Measurements from ENCODE around the gene VIPR2.

VIPR2 gene

GRCh38 chr7:159039716-159040115 lies 105.0 kb downstream of the VIPR2 start:
- Histone ChIP-seq H3K9me2 (replicated peaks; ENCODE audit: control insufficient read depth, low read length) (no peaks in the 10 kb centered on the region), H3K79me2 (ENCODE audit: control insufficient read depth, low read length) (no peaks in the 10 kb centered on the region), H3K36me3 (ENCODE audit: control insufficient read depth, low read length) (no peaks in the 10 kb centered on the region), H3F3A (ENCODE audit: control insufficient read depth, insufficient read depth) (no peaks in the 10 kb centered on the region), H4K20me1 (ENCODE audit: control insufficient read depth, insufficient read depth, low read depth, low read length) (no peaks in the 10 kb centered on the region), H3K4me2 (ENCODE audit: low read length) (no peak overlapping the region), H3K27ac (ENCODE audit: low read depth, low read length) (no peak overlapping the region), H3K27me3 (ENCODE audit: control insufficient read depth, low read length) (no peaks in the 10 kb centered on the region), H3K9me3 (ENCODE audit: control insufficient read depth, insufficient read depth, low read length) (no peaks in the 10 kb centered on the region), H3K4me3 (ENCODE audit: low read length) (no peak overlapping the region), H3K4me1 (ENCODE audit: control insufficient read depth, low read length) (no peaks in the 10 kb centered on the region)
- TF ChIP-seq EZH2phosphoT487 (IDR thresholded peaks at IDR 0.05; ENCODE audit: borderline replicate concordance, low read length) = no peak

- Histone ChIP-seq H3K4me1 (ENCODE audit: control insufficient read depth, low read length) (no peaks in the 10 kb centered on the region), H3K27me3 (ENCODE audit: control insufficient read depth, low read length) (no peaks in the 10 kb centered on the region), H3K4me3 (ENCODE audit: low read length) (no peak overlapping the region), H3K27ac (ENCODE audit: low read depth, low read length) (no peak overlapping the region), H3K9me2 (replicated peaks; ENCODE audit: control insufficient read depth, low read length) (no peaks in the 10 kb centered on the region), H3K79me2 (ENCODE audit: control insufficient read depth, low read length) (no peaks in the 10 kb centered on the region), H4K20me1 (ENCODE audit: control insufficient read depth, insufficient read depth, low read depth, low read length) (no peaks in the 10 kb centered on the region), H3F3A (ENCODE audit: control insufficient read depth, insufficient read depth) (no peaks in the 10 kb centered on the region), H3K9me3 (ENCODE audit: control insufficient read depth, insufficient read depth, low read length) (no peaks in the 10 kb centered on the region), H3K36me3 (ENCODE audit: control insufficient read depth, low read length) (no peaks in the 10 kb centered on the region), H3K4me2 (ENCODE audit: low read length) (no peak overlapping the region)
- TF ChIP-seq EZH2phosphoT487 (IDR thresholded peaks at IDR 0.05; ENCODE audit: borderline replicate concordance, low read length) = no peak
- TF ChIP-seq CTCF (IDR thresholded peaks at IDR 0.05; ENCODE audit: low read depth, low read length, poor library complexity, severe bottlenecking) = no peak
Observed at GRCh38 chr7:159038066-159038465, 106.6 kb downstream of the VIPR2 start.

GRCh38 chr7:159036916-159037605 lies 107.6 kb downstream of the VIPR2 start:
- H3K27me3 ChIP-seq (ENCODE audit: control insufficient read depth, low read length) = no peaks in the 10 kb centered on the region
- no peak overlapping the region for H3K4me2 ChIP-seq (ENCODE audit: low read length)
- no peaks in the 10 kb centered on the region for H3K79me2 ChIP-seq (ENCODE audit: control insufficient read depth, low read length)
- no peaks in the 10 kb centered on the region for H3K4me1 ChIP-seq (ENCODE audit: control insufficient read depth, low read length)
- no peaks in the 10 kb centered on the region for H4K20me1 ChIP-seq (ENCODE audit: control insufficient read depth, insufficient read depth, low read depth, low read length)
- no peaks in the 10 kb centered on the region for H3K9me2 ChIP-seq (replicated peaks; ENCODE audit: control insufficient read depth, low read length)
- no peak overlapping the region for H3K27ac ChIP-seq (ENCODE audit: low read depth, low read length)
- no peaks in the 10 kb centered on the region for H3F3A ChIP-seq (ENCODE audit: control insufficient read depth, insufficient read depth)
- no peaks in the 10 kb centered on the region for H3K9me3 ChIP-seq (ENCODE audit: control insufficient read depth, insufficient read depth, low read length)
- no peak for TF ChIP-seq EZH2phosphoT487 (IDR thresholded peaks at IDR 0.05; ENCODE audit: borderline replicate concordance, low read length)
- TF ChIP-seq CTCF (IDR thresholded peaks at IDR 0.05; ENCODE audit: low read depth, low read length, poor library complexity, severe bottlenecking) = no peak
- no peak overlapping the region for H3K4me3 ChIP-seq (ENCODE audit: low read length)
- H3K36me3 ChIP-seq (ENCODE audit: control insufficient read depth, low read length) = no peaks in the 10 kb centered on the region

- H3K79me2 ChIP-seq (ENCODE audit: control insufficient read depth, low read length) = no peaks in the 10 kb centered on the region
- H3F3A ChIP-seq (ENCODE audit: control insufficient read depth, insufficient read depth) = no peaks in the 10 kb centered on the region
- H3K4me1 ChIP-seq (ENCODE audit: control insufficient read depth, low read length) = no peaks in the 10 kb centered on the region
- no peaks in the 10 kb centered on the region for H3K36me3 ChIP-seq (ENCODE audit: control insufficient read depth, low read length)
- TF ChIP-seq EZH2phosphoT487 (IDR thresholded peaks at IDR 0.05; ENCODE audit: borderline replicate concordance, low read length) (no peak), CTCF (IDR thresholded peaks at IDR 0.05; ENCODE audit: low read depth, low read length, poor library complexity, severe bottlenecking) (no peak)
- H3K27ac ChIP-seq (ENCODE audit: low read depth, low read length) = no peak overlapping the region
- H3K9me3 ChIP-seq (ENCODE audit: control insufficient read depth, insufficient read depth, low read length) = no peaks in the 10 kb centered on the region
- H3K27me3 ChIP-seq (ENCODE audit: control insufficient read depth, low read length) = no peaks in the 10 kb centered on the region
- no peaks in the 10 kb centered on the region for H3K9me2 ChIP-seq (replicated peaks; ENCODE audit: control insufficient read depth, low read length)
- no peak overlapping the region for H3K4me2 ChIP-seq (ENCODE audit: low read length)
- H3K4me3 ChIP-seq (ENCODE audit: low read length) = no peak overlapping the region
- no peaks in the 10 kb centered on the region for H4K20me1 ChIP-seq (ENCODE audit: control insufficient read depth, insufficient read depth, low read depth, low read length)
Observed at GRCh38 chr7:159035571-159036073, 109.0 kb downstream of the VIPR2 start.
